HG02623 (cell line): Measurements from ENCODE around the gene UNC119B.
"Not testable (repeated sequence)": the region's sequence is repeated elsewhere in the genome, so short reads cannot be mapped to it uniquely, and the experiment has no call there.

Source experiments
- ATAC-seq: cut with Tn5 transposase; IDR thresholded peaks from one replicate; pipeline ENCODE4 v1.9.1; 2021; ENCODE audit warnings: moderate library complexity; ENCODE audit not compliant: unreplicated experiment

UNC119B gene

DNA sequence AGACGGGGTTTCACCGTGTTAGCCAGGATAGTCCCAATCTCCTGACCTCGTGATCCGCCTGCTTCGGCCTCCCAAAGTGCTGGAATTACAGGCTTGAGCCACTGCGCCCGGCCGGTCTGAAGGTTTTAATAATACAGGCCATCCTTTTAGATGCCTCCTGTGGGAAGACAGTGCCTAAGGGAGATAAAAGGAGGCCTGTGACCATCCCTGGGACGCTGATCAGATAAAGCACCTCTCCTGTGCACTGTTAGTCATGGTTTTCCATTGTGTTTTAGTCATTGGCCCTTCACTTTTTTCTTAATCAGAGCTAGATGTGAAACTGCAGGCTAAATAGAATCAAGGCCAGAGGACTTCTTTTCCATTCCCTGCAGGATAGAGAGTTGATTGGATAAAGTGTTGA is 7.8 kb downstream of the UNC119B start:
- no peak for ATAC-seq

DNA sequence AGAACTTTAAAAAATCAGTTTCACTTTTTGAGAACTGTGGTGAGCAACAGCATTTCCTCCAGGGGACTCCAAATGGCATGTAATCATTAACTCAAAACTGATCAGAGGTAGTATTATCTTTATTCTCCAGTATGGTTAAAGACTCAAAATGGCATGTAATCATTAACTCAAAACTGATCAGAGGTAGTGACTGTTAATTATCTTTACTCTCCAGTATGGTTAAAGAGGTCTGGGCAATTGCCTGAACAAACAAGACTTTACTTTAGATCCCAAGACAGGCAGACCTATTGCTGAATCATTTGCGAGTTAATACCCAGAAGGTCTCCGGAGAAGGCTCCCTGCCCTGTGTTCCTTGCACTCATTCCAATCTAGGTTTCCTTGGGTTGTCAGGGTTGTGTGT is 8.8 kb downstream of the UNC119B start:
- ATAC-seq: no peak

DNA sequence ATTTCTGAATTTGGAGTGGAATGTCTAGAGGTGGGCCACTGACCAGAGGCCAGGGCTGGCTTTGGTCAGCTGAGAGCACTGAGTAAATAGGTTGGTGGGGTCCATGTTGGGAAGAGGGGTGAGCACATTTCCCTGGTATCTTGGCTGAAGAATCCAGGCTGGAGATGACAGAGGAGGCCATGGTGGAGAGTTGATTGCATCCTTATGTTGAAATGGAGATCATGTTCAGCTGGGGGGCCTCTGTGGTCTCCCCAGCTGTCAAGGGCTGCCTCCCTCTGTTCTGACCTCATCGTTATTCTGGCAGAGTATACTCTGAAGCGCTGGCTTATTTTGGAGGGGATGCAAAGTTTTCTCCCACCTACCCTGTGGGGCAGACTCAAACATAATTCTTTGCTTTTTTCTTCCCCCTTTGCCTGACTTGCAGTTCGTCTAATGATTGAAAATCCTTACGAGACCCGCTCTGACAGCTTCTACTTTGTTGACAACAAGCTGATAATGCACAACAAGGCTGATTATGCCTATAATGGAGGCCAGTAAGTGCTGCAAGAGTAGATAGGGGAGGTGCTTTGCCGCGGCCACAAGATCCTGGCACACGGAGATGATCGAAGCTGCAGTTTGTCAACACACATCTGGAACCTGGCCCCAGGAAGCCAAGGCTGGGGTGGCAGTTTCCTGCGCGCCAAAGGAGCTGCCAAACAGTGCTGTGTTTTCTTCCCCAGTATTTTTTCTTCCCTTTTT is 9.4 kb downstream of the UNC119B start:
- no peak for ATAC-seq

DNA sequence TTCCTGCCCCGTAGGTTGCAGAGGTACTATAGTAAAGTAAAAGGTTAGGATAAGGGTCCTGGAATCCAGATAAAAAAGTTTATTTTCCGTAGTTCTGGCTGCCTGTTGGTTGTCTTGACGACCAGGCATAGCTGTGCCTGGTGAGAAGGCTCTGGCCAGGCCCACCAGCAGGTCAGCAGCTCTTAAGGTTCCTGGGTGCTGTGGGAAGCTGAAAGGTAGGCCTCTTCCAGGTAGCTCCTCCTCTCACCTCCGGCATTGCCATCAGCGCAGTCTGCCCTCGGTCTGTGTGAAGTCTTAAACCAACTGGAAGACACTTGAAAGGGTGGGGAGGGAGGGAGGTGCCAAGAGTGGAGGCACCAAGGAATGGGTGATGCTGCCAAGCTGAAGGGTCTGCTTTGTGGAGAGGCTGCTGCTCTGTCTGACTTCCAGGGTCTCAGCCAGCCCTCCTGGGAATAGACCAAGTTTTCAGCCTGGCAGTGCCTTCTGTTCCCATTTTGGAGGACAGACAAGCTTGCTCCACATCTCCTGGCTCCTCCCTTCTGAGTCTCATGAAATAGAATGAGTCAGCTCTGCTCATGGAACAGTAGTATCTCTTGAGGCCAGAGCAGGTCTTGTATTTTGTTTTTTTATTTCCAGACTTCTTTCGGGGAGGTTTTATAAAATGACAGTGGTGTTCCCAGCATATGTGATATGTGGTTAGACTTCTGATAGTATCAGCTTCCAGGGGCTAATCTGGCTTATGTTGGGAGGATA is 10.2 kb downstream of the UNC119B start:
- no peak for ATAC-seq

DNA sequence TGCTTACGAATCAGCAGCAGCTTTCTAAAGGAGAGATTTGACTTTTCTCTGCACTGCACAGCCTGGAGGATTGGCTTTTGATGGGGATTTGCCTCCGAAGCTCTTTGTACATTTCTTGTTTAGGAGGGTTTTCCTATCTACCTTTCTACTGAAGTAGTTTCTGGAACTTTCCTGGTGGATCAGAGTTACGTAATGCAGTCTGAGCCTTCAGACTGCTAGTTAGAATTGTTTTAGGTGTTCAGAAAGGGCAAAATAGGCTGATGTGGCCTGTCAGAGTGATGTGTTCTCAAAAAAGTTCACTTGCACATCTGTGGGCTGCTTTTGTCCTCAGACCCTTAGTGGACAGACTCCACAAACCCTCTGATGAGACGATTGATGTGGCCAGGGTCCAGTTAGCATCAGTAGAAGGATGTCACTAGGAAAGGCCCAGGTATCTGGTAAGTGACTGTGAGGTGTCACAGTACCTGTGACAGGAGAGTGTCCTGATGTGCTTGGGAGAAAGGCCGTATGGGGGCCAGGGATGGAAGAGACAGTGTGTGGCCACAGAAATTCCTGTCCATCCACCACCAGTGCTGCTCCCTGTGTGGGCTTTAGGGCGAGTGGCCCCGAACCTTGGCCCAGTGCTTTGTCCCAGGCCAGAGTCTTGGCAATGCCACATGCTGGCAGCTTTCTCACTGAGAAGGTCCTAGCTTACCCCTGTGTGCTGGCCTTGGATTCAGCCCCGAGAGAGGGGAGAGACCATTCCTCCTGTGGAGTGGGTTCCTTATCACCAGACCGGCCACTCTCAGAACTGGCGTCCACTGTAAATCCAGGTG is 10.9 kb downstream of the UNC119B start:
- ATAC-seq: no peak

DNA sequence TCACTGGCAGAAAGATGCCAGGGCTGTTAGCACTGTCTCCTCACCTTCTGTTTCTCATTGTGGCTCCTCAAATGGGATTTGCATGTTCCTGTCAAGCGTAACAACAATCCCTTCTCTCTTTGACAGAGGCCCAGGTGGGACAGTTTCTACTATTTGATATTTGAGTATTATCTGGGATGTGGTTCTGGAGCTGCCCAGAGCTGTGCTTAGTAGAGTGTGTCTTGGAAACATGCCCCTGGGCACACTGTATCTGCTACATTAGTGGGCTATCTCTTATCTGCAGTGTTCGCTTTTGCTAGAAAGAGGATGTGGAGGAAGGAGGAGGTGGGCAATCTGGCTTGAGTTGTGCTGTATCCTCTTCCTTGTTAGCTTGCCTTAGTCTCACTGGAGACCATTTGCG is 11.6 kb downstream of the UNC119B start:
- no peak for ATAC-seq

DNA sequence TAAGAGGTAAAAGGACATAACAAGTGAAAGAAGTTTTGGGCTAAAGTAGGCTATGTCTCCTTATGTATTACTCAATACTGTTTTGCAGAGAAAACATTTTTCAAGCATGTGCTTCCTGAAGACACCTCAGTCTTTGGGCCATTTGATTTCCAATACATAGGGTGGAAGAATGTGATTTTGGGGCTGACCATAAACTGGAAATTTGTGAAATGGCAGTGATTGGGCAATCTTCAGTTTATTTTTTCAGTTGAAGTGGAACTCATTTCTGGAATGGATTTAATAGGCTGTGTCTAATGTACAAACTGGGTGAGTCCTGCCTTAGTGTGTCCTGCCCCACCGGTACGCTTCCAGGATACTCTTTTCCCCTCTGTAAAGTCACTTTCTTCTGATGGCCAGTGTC is 12.5 kb downstream of the UNC119B start:
- no peak for ATAC-seq

DNA sequence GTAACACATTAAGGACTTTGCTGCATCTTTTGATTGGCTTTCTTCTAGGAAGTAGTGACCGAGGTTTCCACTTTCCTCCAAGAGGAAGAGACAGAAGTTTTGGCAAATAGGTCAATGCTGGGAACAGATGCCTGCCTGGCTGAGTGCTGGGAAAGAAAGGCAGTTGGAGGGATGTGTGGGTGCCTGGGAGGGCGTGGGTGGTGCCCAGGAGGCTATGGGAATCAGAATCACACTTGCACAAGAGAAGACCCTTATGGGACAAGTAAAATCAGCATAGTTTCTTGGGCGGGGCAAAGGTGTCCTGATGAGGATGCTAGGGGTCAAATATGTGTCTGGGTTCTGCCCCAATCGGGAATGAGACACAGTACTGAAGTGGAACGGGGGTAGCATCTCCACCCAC is 14.5 kb downstream of the UNC119B start:
- ATAC-seq: no peak

DNA sequence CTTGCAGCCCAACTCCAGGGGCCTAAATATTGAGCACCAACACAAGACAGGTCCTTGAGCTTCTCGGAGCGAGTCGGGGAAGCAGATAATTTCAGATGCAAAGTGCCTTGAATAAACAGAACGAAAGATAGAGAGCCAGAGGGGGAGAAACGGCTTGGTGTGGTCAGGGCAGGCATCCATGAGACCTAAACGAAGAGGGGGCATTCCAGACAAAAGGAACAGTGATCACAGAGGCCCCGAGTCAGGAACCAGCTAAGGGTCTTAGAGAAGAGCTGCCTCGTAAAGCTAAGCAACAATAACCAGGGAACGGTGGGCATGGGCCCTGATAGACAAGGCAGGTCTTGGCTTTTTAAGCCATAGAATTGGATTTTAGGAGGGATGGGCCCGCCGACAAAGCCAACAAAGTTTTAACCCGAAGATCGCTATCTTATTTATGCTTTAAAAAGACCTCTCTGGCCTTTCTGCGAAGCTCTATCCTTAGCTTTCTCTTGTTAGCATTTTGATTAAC is 14.9 kb downstream of the UNC119B start:
- no peak for ATAC-seq

DNA sequence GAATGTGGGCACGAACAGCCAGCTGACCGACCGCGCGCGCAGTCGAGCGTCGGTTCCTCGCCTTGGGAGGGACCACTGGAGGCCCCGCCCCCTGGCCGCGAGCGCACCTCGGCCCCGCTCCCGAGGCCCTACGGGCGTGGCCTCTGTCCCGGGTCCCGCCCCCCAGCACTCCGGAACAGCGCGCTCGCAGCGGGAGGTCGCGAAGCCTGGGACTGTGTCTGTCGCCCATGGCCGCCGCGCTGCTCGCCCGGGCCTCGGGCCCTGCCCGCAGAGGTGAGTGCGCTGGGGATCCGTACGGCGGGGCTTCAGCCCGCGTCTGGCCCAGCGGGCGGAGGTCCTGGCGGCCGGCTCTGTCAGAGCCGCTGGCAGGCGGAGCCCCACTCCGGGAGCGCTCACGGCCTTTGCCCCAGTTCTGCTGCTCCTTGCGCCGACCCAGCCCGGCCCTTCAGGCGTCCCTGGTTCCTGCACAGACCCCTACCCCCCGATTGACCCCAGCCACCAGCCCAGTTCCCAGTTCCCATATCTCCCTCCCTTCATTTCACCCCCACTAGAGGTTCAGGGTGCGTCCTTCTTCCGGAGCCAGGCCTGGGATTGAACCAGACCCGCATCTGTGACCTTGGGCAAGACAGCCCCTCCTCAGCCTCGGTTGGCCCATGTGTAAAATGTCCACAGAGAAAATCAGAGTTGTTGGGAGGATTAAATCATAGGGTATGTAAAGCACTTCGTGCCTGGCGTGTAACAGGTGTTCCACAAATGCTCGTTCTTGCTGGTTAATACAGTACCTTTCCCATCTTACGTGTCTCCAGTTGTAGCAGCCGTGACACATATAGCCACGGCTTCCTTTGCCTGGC is 15.6 kb downstream of the UNC119B start, which contains the start of gene ACADS:
Gene ACADS (plus strand): TSS at position 168 of the 851 bp plus-strand sequence. CDS start 60 bp downstream, at position 228.
- peak; percentile 95 for ATAC-seq

DNA sequence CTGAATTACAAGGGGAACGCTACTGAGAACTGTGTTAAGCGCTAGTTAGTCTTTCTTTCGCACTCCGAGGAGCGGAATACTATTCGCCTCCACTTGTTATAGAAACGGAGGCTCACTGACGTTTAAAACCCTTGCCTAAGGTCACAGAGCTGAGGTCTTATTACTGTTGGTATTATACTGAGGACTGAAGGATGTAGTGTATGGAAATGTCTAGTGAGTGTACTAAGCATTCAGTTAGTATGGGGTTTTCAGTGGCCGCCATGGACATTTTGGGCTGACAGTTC is 16.2 kb downstream of the UNC119B start:
- no peak for ATAC-seq

DNA sequence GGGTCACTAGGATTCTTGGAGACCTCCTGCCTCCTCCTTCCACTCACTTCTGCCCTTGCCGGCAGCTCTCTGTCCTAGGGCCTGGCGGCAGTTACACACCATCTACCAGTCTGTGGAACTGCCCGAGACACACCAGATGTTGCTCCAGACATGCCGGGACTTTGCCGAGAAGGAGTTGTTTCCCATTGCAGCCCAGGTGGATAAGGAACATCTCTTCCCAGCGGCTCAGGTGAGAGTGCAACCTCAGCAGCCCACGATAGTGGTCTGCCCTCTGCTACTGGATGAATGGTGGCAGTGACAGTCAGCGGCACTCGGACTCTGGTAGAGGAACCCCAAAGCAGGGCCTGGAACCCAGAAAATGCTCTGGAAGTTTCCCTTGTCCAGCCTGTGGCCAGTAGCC is 16.7 kb downstream of the UNC119B start:
- ATAC-seq: no peak

DNA sequence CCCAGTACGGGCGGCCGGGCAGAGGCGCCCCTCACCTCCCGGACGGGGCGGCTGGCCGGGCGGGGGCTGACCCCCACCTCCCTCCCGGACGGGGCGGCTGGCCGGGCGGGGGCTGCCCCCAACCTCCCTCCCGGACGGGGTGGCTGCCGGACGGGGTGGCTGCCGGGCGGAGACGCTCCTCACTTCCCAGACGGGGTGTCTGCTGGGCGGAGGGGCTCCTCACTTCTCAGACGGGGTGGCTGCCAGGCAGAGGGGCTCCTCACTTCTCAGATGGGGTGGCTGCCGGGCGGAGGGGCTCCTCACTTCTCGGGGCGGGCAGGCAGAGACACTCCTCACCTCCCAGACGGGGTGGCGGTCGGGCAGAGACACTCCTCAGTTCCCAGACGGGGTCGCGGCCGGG is 21.9 kb downstream of the UNC119B start:
- not testable (repeated sequence) for ATAC-seq

DNA sequence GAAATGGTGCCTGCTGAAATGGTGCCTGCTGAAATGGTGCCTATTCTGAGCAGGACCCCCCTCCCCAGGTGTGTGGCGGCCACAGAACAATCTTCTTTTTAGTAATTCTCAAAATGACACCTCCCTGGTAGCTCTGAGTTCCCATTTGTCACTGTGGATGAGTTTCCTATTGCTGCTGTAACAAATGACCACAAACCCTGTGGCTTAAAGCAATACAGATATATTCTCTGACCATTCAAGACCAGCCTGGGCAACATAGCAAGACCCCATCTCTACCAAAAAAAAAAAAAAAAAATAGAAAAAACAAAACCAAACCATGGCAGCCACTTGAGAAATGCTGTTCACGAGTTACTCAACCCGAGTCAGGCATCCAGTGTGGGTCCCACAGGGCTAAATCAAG is 23.3 kb downstream of the UNC119B start:
- no peak for ATAC-seq

DNA sequence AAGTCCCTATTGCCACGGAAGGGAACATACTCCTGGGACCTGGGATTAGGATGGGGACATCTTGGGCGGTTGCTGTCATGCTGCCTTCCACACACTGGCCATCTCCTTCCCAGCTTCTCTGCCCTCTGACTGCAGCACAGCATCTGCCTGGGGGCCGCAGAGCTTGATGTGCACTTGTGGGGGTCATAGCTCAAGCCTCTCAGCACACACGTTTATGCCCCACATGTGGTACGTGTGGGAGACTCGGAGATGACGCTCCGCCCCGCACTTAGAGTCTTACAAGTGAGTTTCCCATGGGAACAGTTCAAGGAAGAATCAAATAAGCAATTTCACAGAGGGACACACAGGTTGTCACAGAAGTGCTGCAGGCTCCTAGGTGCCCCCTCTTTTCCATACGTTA is 24.0 kb downstream of the UNC119B start:
- no peak for ATAC-seq

DNA sequence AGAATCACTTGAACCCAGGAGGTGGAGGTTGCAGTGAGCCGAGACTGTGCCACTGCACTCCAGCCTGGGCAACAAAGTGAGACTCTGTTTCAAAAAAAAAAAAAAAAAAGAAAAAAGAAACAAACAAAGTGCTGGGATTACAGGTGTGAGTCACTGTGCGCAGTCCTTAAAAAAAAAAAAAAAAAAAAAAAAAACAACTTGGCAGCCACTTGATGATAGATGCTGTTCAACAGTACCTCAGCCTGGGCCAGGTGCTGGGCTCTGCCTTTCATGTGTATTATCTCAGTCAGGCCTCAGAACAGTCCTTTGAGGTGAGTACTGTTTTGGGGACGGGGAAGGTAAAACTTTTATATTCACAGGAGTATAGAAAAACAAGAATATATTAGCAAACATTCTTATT is 24.9 kb downstream of the UNC119B start:
- ATAC-seq: no peak

DNA sequence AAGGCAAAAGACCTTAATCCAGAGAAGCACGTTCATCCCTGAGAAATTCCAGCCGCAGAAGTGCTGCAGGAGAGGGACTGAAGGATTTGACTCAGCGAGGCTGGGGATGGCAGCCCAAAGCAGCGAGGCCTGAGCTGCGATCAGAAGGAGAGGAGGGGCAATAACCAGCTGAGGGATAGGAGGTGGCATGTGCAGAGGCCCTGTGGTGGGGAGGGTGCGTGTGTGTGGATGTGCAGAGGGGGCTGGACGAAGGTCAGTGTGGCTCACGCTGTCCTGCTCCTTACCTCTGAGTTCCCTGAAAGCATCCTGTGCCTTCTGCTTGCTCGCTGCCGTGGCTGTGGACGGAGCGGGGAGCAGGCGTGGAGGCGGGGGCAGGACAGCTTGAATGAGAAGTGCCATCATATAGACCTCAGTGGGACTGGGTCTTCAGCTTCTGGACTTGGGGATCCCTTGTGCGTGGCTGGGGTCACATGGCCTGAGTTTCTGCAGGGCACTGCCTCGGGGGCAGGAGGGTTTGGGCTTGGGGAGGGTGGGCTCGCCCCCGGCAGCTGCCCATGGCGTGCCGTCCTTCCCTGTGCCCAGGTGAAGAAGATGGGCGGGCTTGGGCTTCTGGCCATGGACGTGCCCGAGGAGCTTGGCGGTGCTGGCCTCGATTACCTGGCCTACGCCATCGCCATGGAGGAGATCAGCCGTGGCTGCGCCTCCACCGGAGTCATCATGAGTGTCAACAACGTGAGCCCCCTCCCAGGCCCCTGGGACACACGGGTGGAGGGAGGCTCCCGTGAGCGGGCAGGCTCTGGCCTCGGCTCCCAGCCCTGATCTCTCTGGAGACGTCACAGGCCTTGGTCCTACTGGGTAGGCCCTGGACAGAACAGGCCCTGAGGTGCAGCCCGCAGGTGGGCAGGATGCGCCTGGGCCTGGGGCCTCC is 26.4 kb downstream of the UNC119B start:
- ATAC-seq: no peak

DNA sequence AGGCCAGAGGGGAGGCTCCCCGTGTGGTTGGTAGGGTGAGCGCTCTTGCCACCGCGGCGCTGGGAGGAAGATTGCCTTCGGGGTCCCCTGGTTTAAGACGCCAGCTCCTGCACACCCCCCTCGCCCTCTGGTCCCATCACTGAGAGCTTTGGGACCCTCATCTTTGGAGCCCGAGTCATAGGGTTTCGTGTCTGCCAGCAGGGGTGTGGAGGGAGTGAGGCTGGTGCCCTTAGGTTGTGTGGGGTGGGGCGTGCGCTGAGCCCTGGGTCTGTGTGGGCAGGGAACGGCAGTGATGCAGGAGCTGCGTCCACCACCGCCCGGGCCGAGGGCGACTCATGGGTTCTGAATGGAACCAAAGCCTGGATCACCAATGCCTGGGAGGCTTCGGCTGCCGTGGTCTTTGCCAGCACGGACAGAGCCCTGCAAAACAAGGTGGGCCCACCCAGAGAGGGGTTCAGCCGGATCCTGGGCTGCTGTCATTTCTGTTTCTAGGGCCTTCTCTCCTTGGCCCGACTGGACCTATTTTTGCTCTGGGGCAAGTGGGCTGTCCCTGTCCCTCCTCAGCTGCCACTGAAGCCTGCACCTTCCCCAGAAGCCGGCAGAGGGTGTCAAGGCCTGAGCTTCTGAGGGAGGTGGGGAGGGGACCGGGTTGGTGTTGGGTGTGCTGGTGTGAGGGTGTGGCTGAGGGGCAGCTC is 27.4 kb downstream of the UNC119B start:
- no peak for ATAC-seq
